ENCODE data around the gene CFAP99. TPM values are rescaled to one million over a fixed set of nuclear protein-coding genes. Genes with fewer than 3 reads are reported as not detected.

CFAP99 gene
- total and polyA plus RNA-seq, 8 donors = 0.41 to 2.6 (median 1.4) TPM

DNA sequence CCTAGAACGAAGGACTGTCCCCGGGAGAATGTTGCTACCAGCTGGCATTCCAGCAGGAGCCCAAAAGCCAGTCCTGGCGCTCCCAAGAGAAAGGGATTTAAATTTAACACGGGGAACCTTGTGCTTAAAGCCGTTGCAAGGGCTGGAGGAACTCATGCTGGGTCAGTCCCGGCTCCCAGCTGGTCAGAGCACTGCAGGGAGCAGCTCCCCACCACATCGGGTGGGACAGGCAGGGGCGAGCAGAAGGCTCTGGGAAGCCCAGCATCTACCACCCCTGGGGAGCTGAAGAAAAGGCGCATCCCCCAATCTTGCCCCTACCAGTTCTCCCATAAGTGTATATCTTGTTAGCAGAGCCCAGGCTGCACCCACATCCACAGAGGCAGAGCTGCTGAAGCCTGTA, 15.7 kb downstream of the CFAP99 start:
- ATAC-seq (no peak), DNase-seq (peak in 1 of 4 donors; percentile 35)
- H3K4me3 ChIP-seq = no peak overlapping the region
- intact Hi-C loops (cut with DNase I) = no loop called here
- no peaks in the 10 kb centered on the region for H3K9me3 ChIP-seq
- H3K36me3 ChIP-seq = no peaks in the 10 kb centered on the region
- H3K4me1 ChIP-seq = no peaks in the 10 kb centered on the region
- H3K27ac ChIP-seq = no peak overlapping the region
- TF ChIP-seq, protein P1, sequence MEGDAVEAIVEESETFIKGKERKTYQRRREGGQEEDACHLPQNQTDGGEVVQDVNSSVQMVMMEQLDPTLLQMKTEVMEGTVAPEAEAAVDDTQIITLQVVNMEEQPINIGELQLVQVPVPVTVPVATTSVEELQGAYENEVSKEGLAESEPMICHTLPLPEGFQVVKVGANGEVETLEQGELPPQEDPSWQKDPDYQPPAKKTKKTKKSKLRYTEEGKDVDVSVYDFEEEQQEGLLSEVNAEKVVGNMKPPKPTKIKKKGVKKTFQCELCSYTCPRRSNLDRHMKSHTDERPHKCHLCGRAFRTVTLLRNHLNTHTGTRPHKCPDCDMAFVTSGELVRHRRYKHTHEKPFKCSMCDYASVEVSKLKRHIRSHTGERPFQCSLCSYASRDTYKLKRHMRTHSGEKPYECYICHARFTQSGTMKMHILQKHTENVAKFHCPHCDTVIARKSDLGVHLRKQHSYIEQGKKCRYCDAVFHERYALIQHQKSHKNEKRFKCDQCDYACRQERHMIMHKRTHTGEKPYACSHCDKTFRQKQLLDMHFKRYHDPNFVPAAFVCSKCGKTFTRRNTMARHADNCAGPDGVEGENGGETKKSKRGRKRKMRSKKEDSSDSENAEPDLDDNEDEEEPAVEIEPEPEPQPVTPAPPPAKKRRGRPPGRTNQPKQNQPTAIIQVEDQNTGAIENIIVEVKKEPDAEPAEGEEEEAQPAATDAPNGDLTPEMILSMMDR (IDR thresholded peaks at IDR 0.05) = no peak
- H3K27me3 ChIP-seq = peaks cover 0 to 6% of the 10 kb centered on the region in 2 donors

DNA sequence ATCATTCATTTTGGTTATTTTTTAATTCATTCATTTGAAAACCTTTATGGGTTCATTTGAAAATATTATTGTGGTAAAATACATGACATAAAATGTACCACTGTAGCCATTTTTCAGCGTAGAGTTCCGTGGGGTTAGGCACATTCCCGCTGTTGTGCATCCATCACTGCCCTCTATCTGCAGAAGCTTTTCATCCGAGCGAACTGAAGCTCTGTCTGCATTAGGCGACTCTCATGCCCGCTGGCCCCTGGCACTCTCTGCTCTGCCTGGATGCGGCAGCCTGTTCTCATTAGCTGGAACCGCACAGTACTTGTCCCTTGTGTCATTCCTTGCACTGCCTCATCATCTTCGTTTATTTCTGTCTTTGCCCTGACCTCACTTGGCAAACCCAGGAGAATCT, 17.5 kb downstream of the CFAP99 start:
- H3K9me3 ChIP-seq = no peaks in the 10 kb centered on the region
- DNase-seq = peak in 1 of 4 donors; percentile 25
- H3K4me3 ChIP-seq = no peak overlapping the region
- H3K4me1 ChIP-seq = no peaks in the 10 kb centered on the region
- no peaks in the 10 kb centered on the region for H3K36me3 ChIP-seq
- no peak overlapping the region for H3K27ac ChIP-seq
- ATAC-seq = no peak
- H3K27me3 ChIP-seq = peaks cover 0 to 6% of the 10 kb centered on the region in 2 donors
- TF ChIP-seq, protein P1 (IDR thresholded peaks at IDR 0.05) = no peak
- intact Hi-C loops (cut with DNase I) = no loop called here

DNA sequence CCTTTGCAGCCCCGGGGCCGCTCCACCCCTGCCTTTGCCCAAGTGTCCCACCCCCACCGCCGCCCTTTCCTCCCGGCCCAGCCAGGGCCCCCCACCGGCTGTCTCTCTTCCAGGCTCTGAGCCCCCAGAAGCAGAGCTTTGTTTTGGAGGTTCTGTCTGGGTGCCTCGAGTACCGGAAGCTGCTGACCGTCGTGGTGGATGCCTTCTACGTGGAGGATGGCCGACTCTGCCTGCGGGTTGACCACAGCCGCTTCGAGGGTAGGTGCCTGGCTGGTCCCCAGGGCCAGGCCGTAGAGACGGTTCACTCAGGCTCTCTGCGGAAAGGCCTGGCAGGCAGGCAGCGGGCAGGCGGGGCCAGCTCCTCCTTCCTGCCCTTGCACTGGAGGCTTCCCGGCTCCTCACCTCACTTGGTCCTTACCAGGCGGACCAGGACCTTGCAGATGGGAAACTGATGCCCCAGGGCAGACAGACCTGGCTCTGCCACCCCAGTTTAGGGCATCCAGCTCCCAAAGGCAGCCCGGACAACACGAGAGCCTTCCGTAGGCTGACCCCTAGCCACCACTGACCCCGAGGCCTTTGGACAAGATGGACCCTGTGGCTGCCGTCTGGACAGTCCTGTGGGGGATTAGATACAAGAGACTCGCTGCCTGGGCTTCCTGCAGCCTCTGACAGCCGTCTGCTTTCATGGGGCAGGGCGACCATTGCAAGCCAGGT, 18.2 kb downstream of the CFAP99 start:
- TF ChIP-seq, protein P1 (IDR thresholded peaks at IDR 0.05) = no peak
- DNase-seq = peak in 1 of 4 donors; percentile 67

GRCh38 chr4:2437475-2438215, 18.9 kb downstream of the CFAP99 start:
- Histone ChIP-seq H3K4me1 (no peaks in the 10 kb centered on the region), H3K27me3 (peaks cover 0 to 6% of the 10 kb centered on the region in 2 donors), H3K4me3 (no peak overlapping the region), H3K27ac (no peak overlapping the region), H3K36me3 (no peaks in the 10 kb centered on the region), H3K9me3 (no peaks in the 10 kb centered on the region)
- ATAC-seq = no peak
- TF ChIP-seq, protein P1 (IDR thresholded peaks at IDR 0.05) = no peak
- intact Hi-C loops (cut with DNase I) = no loop called here
- DNase-seq = peak in 1 of 4 donors; percentile 44

More for the DNA sequence above, 18.2 kb downstream of the CFAP99 start:
- no peaks in the 10 kb centered on the region for H3K4me1 ChIP-seq
- no peaks in the 10 kb centered on the region for H3K36me3 ChIP-seq
- peaks cover 0 to 6% of the 10 kb centered on the region in 2 donors for H3K27me3 ChIP-seq
- no peak overlapping the region for H3K4me3 ChIP-seq
- no peak overlapping the region for H3K27ac ChIP-seq
- intact Hi-C loops (cut with DNase I) = no loop called here
- no peaks in the 10 kb centered on the region for H3K9me3 ChIP-seq
- no peak for ATAC-seq
